Brain microvascular endothelial cell (primary cell): ENCODE measurements around the gene ALPK3.

Source experiments
- DNase-seq: peaks from one replicate; pipeline ENCODE4 v3.0.0-alpha.2; 2020
- H3K27ac ChIP-seq: fragments of 250-450 bp; sonication (Bioruptor Pico); 2 replicates; pipeline ENCODE4 v1.5.1; 2020; ENCODE audit warnings: mild to moderate bottlenecking, moderate library complexity
- H3K27me3 ChIP-seq: fragments of 250-450 bp; sonication (Bioruptor Pico); replicated peaks from 2 replicates; pipeline ENCODE4 v1.5.1; 2020; ENCODE audit warnings: mild to moderate bottlenecking
- H3K36me3 ChIP-seq: fragments of 250-450 bp; sonication (Bioruptor Pico); replicated peaks from 2 replicates; pipeline ENCODE4 v1.5.1; 2020; ENCODE audit warnings: mild to moderate bottlenecking
- H3K4me3 ChIP-seq: 2 replicates; pipeline ENCODE4 v1.5.1; 2011; ENCODE audit warnings: low read depth, mild to moderate bottlenecking, control low read depth, low read length, moderate library complexity
- CTCF ChIP-seq: IDR thresholded peaks from 2 replicates; pipeline ENCODE4 v1.5.1; 2011; ENCODE audit warnings: low read depth, mild to moderate bottlenecking, moderate library complexity, low read length, control low read depth, inconsistent platforms; ENCODE audit errors: missing control alignments
- in situ Hi-C: cut with HindIII; loops from 2 replicates; pipeline ENCODE4 v1.10.0; 2017; ENCODE audit warnings: low sequenced_read_pairs, low pct_ligation_motif_present

ALPK3 gene

GRCh38 chr15:84861781-84862180 is 44.6 kb downstream of the ALPK3 start:
- in situ Hi-C loops, result no loop called here
- H3K27ac ChIP-seq, result no peak overlapping the region
- no peak for DNase-seq
- H3K36me3 ChIP-seq, result no peaks in the 10 kb centered on the region
- no peaks in the 10 kb centered on the region for H3K27me3 ChIP-seq
- no peak overlapping the region for H3K4me3 ChIP-seq
- TF ChIP-seq CTCF, result no peak

- in situ Hi-C loops, result no loop called here
- no peak for TF ChIP-seq CTCF
- H3K36me3 ChIP-seq, result no peaks in the 10 kb centered on the region
Measured at GRCh38 chr15:84862214-84862975, 45.2 kb downstream of the ALPK3 start.

GRCh38 chr15:84863565-84864443 is 46.6 kb downstream of the ALPK3 start:
- Histone ChIP-seq H3K27ac (no peak overlapping the region), H3K27me3 (no peaks in the 10 kb centered on the region), H3K4me3 (no peak overlapping the region), H3K36me3 (no peaks in the 10 kb centered on the region)
- TF ChIP-seq CTCF, result no peak
- in situ Hi-C loops, result no loop called here
- no peak for DNase-seq

More at GRCh38 chr15:84862214-84862975, 45.2 kb downstream of the ALPK3 start:
- H3K27me3 ChIP-seq, result no peaks in the 10 kb centered on the region
- no peak overlapping the region for H3K4me3 ChIP-seq
- DNase-seq, result no peak
- H3K27ac ChIP-seq, result no peak overlapping the region

GRCh38 chr15:84864444-84864795 is 47.3 kb downstream of the ALPK3 start:
- no peaks in the 10 kb centered on the region for H3K36me3 ChIP-seq
- H3K4me3 ChIP-seq, result no peak overlapping the region
- no peaks in the 10 kb centered on the region for H3K27me3 ChIP-seq
- in situ Hi-C loops, result no loop called here
- no peak overlapping the region for H3K27ac ChIP-seq
- no peak for TF ChIP-seq CTCF
- no peak for DNase-seq

GRCh38 chr15:84865074-84865569 is 48.0 kb downstream of the ALPK3 start:
- TF ChIP-seq CTCF, result no peak

More at GRCh38 chr15:84865074-84865569, 48.0 kb downstream of the ALPK3 start:
- Histone ChIP-seq H3K27me3 (no peaks in the 10 kb centered on the region), H3K4me3 (no peak overlapping the region), H3K36me3 (no peaks in the 10 kb centered on the region), H3K27ac (no peak overlapping the region)
- in situ Hi-C loops, result no loop called here
- no peak for DNase-seq
